OCI-LY7 (cell line): ENCODE results near the gene MARCHF7. TPM values are rescaled to one million over a fixed set of nuclear protein-coding genes. Genes with fewer than 3 reads are reported as not detected.

Source experiments
- BruUV-seq: library from RNA; stranded (reverse); fragments of 400-500 nt; replicated peaks from 2 replicates; lab custom pipeline; 2021; lab: Mats Ljungman, UMichigan
- CTCF ChIA-PET: fragments of 300-600 bp; sonication (Branson Sonifier 250); formaldehyde crosslinking; loops from one replicate; lab custom pipeline; 2022; ENCODE audit warnings: antibody characterized with exemption; ENCODE audit not compliant: unreplicated experiment; lab: Charles Lee
- POLR2A ChIA-PET: fragments of 300-600 bp; sonication (Branson Sonifier 250); formaldehyde crosslinking; loops from one replicate; lab custom pipeline; 2022; ENCODE audit warnings: antibody characterized with exemption; lab: Charles Lee
- DNase-seq: peaks from one replicate; pipeline ENCODE4 v3.0.0-alpha.2; 2015; ENCODE audit warnings: low spot score
- H2AFZ ChIP-seq: fragments of 200-600 bp; sonication (generic), shearing (Covaris generic); 2 replicates; pipeline ENCODE4 v1.6.1; 2014; ENCODE audit warnings: mild to moderate bottlenecking, antibody characterized with exemption, low read length, moderate library complexity
- H3K27ac ChIP-seq: fragments of 200-600 bp; sonication (generic); 2 replicates; pipeline ENCODE4 v1.5.1; 2014; ENCODE audit warnings: mixed run types, low read depth, mild to moderate bottlenecking, moderate library complexity, low read length, inconsistent platforms; ENCODE audit not compliant: poor library complexity, severe bottlenecking
- H3K36me3 ChIP-seq: fragments of 200-600 bp; sonication (generic); 2 replicates; pipeline ENCODE4 v1.6.1; 2014; ENCODE audit warnings: mild to moderate bottlenecking, antibody characterized with exemption, low read length, moderate library complexity, mixed read lengths; ENCODE audit not compliant: insufficient read depth
- H3K4me1 ChIP-seq: fragments of 200-600 bp; sonication (generic); 2 replicates; pipeline ENCODE4 v1.5.1; 2014; ENCODE audit warnings: mild to moderate bottlenecking, low read length; ENCODE audit not compliant: insufficient read depth, poor library complexity, severe bottlenecking
- H3K4me2 ChIP-seq: fragments of 200-600 bp; sonication (generic); 2 replicates; pipeline ENCODE4 v1.6.1; 2014; ENCODE audit warnings: mild to moderate bottlenecking, low read length
- H3K4me3 ChIP-seq: fragments of 200-600 bp; sonication (generic); 2 replicates; pipeline ENCODE4 v1.5.1; 2014; ENCODE audit warnings: mild to moderate bottlenecking, low read depth, low read length; ENCODE audit not compliant: poor library complexity, severe bottlenecking
- H3K79me2 ChIP-seq: fragments of 200-600 bp; sonication (generic); 2 replicates; pipeline ENCODE4 v1.6.1; 2016; ENCODE audit warnings: low read depth, mild to moderate bottlenecking, low read length, moderate library complexity, mixed read lengths; ENCODE audit not compliant: insufficient read depth
- H3K9me2 ChIP-seq: fragments of 200-600 bp; sonication (generic); 2 replicates; pipeline ENCODE4 v1.6.1; 2016; ENCODE audit warnings: mild to moderate bottlenecking, low read length, mixed read lengths; ENCODE audit not compliant: insufficient read depth
- H3K9me3 ChIP-seq: fragments of 200-600 bp; sonication (generic); 2 replicates; pipeline ENCODE4 v1.6.1; 2014; ENCODE audit warnings: mild to moderate bottlenecking, mixed run types, low read length, mixed read lengths
- H4K20me1 ChIP-seq: fragments of 200-600 bp; sonication (generic); 2 replicates; pipeline ENCODE4 v1.6.1; 2014; ENCODE audit warnings: mild to moderate bottlenecking, antibody characterized with exemption, low read length, moderate library complexity, mixed read lengths; ENCODE audit not compliant: insufficient read depth
- EZH2phosphoT487 ChIP-seq: fragments of 200-600 bp; sonication (generic); IDR thresholded peaks from 2 replicates; pipeline ENCODE4 v1.6.1; 2018; ENCODE audit warnings: low read depth, borderline replicate concordance, mild to moderate bottlenecking, mixed run types, antibody characterized with exemption, low read length, moderate library complexity, mixed read lengths
- intact Hi-C: fragments of 100-400 bp; cut with micrococcal nuclease; formaldehyde crosslinking; loops from one replicate; pipeline ENCODE4 v1.10.0; 2022; ENCODE audit not compliant: unreplicated experiment
- total RNA-seq, 2 experiments: library from RNA; depleted of rRNA in 1 of 2; stranded (reverse); fragments of >200 nt in 1 of 2; shearing (Covaris generic) in 1 of 2; gene quantifications; 2 replicates each; pipeline ENCODE4 v1.2.3, GENCODE V29; 2014 to 2022
- TF ChIP-seq, protein P1 (sequence below): fragments of 200-600 bp; sonication (generic); conservative IDR thresholded peaks from 2 replicates; pipeline ENCODE4 v1.5.1; 2014; ENCODE audit warnings: mild to moderate bottlenecking, antibody characterized with exemption, low read length, moderate library complexity, mixed read lengths

MARCHF7 gene
- total RNA-seq, 2 experiments from 2014 or later: 48.8 to 69.6 TPM

- Histone ChIP-seq H3K79me2 (no peaks in the 10 kb centered on the region), H3K4me3 (no peak overlapping the region), H2AFZ (no peak overlapping the region), H3K36me3 (no peaks in the 10 kb centered on the region), H3K4me2 (no peak overlapping the region), H3K27ac (no peak overlapping the region), H3K9me2 (no peaks in the 10 kb centered on the region), H3K9me3 (peaks cover 4% of the 10 kb centered on the region; the same call in 1 of the 2 replicates), H4K20me1 (no peaks in the 10 kb centered on the region), H3K4me1 (no peaks in the 10 kb centered on the region)
- intact Hi-C loops: no loop called here
- ChIA-PET POLR2A (interaction anchor here (0.5 kb wide), 1 partner anchor 82 kb away, joined by 4 read pairs; no protein-coding TSS in a partner anchor), CTCF (no interaction called here)
- TF ChIP-seq, protein P1, sequence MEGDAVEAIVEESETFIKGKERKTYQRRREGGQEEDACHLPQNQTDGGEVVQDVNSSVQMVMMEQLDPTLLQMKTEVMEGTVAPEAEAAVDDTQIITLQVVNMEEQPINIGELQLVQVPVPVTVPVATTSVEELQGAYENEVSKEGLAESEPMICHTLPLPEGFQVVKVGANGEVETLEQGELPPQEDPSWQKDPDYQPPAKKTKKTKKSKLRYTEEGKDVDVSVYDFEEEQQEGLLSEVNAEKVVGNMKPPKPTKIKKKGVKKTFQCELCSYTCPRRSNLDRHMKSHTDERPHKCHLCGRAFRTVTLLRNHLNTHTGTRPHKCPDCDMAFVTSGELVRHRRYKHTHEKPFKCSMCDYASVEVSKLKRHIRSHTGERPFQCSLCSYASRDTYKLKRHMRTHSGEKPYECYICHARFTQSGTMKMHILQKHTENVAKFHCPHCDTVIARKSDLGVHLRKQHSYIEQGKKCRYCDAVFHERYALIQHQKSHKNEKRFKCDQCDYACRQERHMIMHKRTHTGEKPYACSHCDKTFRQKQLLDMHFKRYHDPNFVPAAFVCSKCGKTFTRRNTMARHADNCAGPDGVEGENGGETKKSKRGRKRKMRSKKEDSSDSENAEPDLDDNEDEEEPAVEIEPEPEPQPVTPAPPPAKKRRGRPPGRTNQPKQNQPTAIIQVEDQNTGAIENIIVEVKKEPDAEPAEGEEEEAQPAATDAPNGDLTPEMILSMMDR: no peak
- TF ChIP-seq EZH2phosphoT487: no peak
- no peak for DNase-seq
- BruUV-seq: no TSS peak
Measured at GRCh38 chr2:159695795-159696448, 16.4 kb upstream of the MARCHF7 start.

DNA sequence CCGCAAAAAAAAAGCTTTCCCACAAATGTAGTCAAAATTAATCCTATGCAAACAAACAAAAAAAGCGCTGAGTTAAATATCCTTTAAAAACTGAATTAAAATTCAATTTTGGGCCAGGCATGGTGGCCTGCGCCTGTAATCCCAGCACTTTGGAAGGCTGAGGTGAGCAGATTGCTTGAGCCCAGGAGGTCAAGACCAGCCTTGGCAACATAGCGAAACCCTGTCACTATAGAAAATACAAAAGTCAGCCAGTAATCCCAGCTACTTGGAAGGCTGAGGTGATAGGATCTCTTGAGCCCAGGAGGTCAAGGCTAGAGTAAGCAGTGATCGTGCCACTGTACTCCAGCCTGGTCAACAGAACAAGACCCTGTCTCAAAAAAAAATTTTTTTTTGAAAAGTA, 8.8 kb upstream of the MARCHF7 start:
- BruUV-seq: no TSS peak
- H3K79me2 ChIP-seq: no peaks in the 10 kb centered on the region
- TF ChIP-seq, protein P1: no peak
- TF ChIP-seq EZH2phosphoT487: no peak
- H3K4me1 ChIP-seq: no peaks in the 10 kb centered on the region
- POLR2A ChIA-PET: interaction anchor here (0.5 to 1.5 kb wide), 8 partner anchors 11 to 951 kb away, joined by 3 to 4 read pairs (median 3); no protein-coding TSS in a partner anchor
- H3K36me3 ChIP-seq: peaks cover 10% of the 10 kb centered on the region; the same call in 1 of the 2 replicates
- H2AFZ ChIP-seq: no peak overlapping the region
- no peak overlapping the region for H3K27ac ChIP-seq
- H3K4me2 ChIP-seq: no peak overlapping the region
- H3K9me2 ChIP-seq: no peaks in the 10 kb centered on the region
- no peak overlapping the region for H3K4me3 ChIP-seq
- intact Hi-C loops: no loop called here
- DNase-seq: no peak
- H3K9me3 ChIP-seq: no peaks in the 10 kb centered on the region
- H4K20me1 ChIP-seq: no peaks in the 10 kb centered on the region
- CTCF ChIA-PET: no interaction called here

- no peaks in the 10 kb centered on the region for H4K20me1 ChIP-seq
- POLR2A ChIA-PET: no interaction called here
- no peak overlapping the region for H3K4me2 ChIP-seq
- H2AFZ ChIP-seq: no peak overlapping the region
- H3K36me3 ChIP-seq: peaks cover 10% of the 10 kb centered on the region; the same call in 1 of the 2 replicates
- no peaks in the 10 kb centered on the region for H3K9me2 ChIP-seq
- CTCF ChIA-PET: no interaction called here
- no peak overlapping the region for H3K27ac ChIP-seq
- peaks cover 11% of the 10 kb centered on the region; the same call in 1 of the 2 replicates for H3K79me2 ChIP-seq
- H3K9me3 ChIP-seq: no peaks in the 10 kb centered on the region
- no peak for TF ChIP-seq EZH2phosphoT487
- H3K4me3 ChIP-seq: no peak overlapping the region
- H3K4me1 ChIP-seq: peaks cover 9% of the 10 kb centered on the region
- no TSS peak for BruUV-seq
- DNase-seq: no peak
- intact Hi-C loops: no loop called here
Measured at GRCh38 chr2:159706385-159706980, 5.8 kb upstream of the MARCHF7 start.
